Suppressor macrophage treated with lipopolysaccharide for 4 hours (primary cell): ENCODE results near the gene KRT76.

Source experiments
- DNase-seq: peaks from one replicate; pipeline ENCODE4 v3.0.0-alpha.2; 2020

KRT76 gene

GRCh38 chr12:52776913-52777395 lies at the start of gene KRT76:
Gene KRT76, minus strand, starts transcription at chr12:52777345. Its CDS starts 54 bp downstream, at chr12:52777291.
- no peak for DNase-seq

GRCh38 chr12:52825961-52826360 lies 48.8 kb upstream of the KRT76 start:
- DNase-seq, result no peak

GRCh38 chr12:52824741-52825410 lies 47.7 kb upstream of the KRT76 start:
- no peak for DNase-seq

GRCh38 chr12:52823761-52824450 lies 46.8 kb upstream of the KRT76 start:
- DNase-seq, result no peak

GRCh38 chr12:52822771-52823510 lies 45.8 kb upstream of the KRT76 start:
- no peak for DNase-seq

GRCh38 chr12:52821826-52822660 lies 44.9 kb upstream of the KRT76 start:
- no peak for DNase-seq

GRCh38 chr12:52821071-52821730 lies 44.1 kb upstream of the KRT76 start:
- no peak for DNase-seq

- DNase-seq, result no peak
Observed at GRCh38 chr12:52820521-52820920, 43.4 kb upstream of the KRT76 start.

GRCh38 chr12:52819731-52820510 lies 42.8 kb upstream of the KRT76 start:
- no peak for DNase-seq

- no peak for DNase-seq
Observed at GRCh38 chr12:52818887-52819420, 41.8 kb upstream of the KRT76 start.

GRCh38 chr12:52818388-52818787 lies 41.2 kb upstream of the KRT76 start:
- DNase-seq, result no peak

GRCh38 chr12:52817699-52818238 lies 40.6 kb upstream of the KRT76 start:
- no peak for DNase-seq

GRCh38 chr12:52817003-52817698 lies 40.0 kb upstream of the KRT76 start:
- DNase-seq, result no peak

- no peak for DNase-seq
Observed at GRCh38 chr12:52815676-52816588, 38.8 kb upstream of the KRT76 start.

GRCh38 chr12:52815161-52815560 lies 38.0 kb upstream of the KRT76 start:
- no peak for DNase-seq

- no peak for DNase-seq
Observed at GRCh38 chr12:52814710-52815155, 37.6 kb upstream of the KRT76 start.

GRCh38 chr12:52813885-52814709 lies 37.0 kb upstream of the KRT76 start, which contains the start of gene KRT4:
Gene KRT4, minus strand, starts transcription at chr12:52814116. Its CDS starts 58 bp downstream, at chr12:52814058.
- DNase-seq, result no peak
